Stimulated activated memory B cell treated with anti-CD40 and anti-IgM and Interleukin-4, amounts not matched to agents 10 μg/mL and 1 μg/mL and 100 μg/mL, for 72 hours (primary cell): ENCODE results near the gene RASL10A.

Experiments used
- ATAC-seq: fragments of 150-1000 bp; cut with Tn5 transposase; 2 replicates; pipeline ENCODE4 v1.10.0; 2021
- H3K27ac Mint-ChIP-seq: one replicate; pipeline ENCODE4 v1.8.0; 2022; ENCODE audit warnings: mild to moderate bottlenecking, mixed read lengths
- H3K27me3 Mint-ChIP-seq: one replicate; pipeline ENCODE4 v1.8.0; 2022; ENCODE audit warnings: mixed read lengths
- H3K36me3 Mint-ChIP-seq: one replicate; pipeline ENCODE4 v1.8.0; 2022; ENCODE audit warnings: mixed read lengths
- H3K4me1 Mint-ChIP-seq: one replicate; pipeline ENCODE4 v1.8.0; 2022; ENCODE audit warnings: mixed read lengths
- H3K4me3 Mint-ChIP-seq: one replicate; pipeline ENCODE4 v1.8.0; 2022; ENCODE audit warnings: mild to moderate bottlenecking, moderate library complexity, mixed read lengths
- H3K9me3 Mint-ChIP-seq: one replicate; pipeline ENCODE4 v1.8.0; 2022; ENCODE audit warnings: mixed read lengths

RASL10A gene

GRCh38 chr22:29284196-29284595, 31.3 kb downstream of the RASL10A start:
- Mint-ChIP-seq H3K4me3 (no peak overlapping the region), H3K9me3 (no peaks in the 10 kb centered on the region), H3K4me1 (peaks cover 18% of the 10 kb centered on the region), H3K27ac (no peak overlapping the region), H3K36me3 (peaks cover 90% of the 10 kb centered on the region), H3K27me3 (no peaks in the 10 kb centered on the region)
- ATAC-seq: no peak

DNA sequence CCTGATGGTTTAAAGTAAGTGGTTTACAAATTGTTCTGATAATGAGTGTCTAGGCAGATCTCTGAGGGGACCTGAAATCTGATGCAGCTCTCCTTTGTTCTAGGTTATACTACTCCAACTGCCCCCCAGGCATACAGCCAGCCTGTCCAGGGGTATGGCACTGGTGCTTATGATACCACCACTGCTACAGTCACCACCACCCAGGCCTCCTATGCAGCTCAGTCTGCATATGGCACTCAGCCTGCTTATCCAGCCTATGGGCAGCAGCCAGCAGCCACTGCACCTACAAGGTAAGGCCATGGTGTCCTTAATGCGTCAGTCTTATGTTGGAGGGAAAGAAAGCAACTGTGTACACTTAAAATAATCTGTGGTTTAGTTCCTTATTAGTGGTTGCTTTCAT, 37.6 kb downstream of the RASL10A start:
- Mint-ChIP-seq H3K4me1 (peaks cover 31% of the 10 kb centered on the region), H3K4me3 (no peak overlapping the region), H3K36me3 (peaks cover 89% of the 10 kb centered on the region), H3K27ac (no peak overlapping the region), H3K27me3 (no peaks in the 10 kb centered on the region), H3K9me3 (no peaks in the 10 kb centered on the region)
- ATAC-seq: no peak

DNA sequence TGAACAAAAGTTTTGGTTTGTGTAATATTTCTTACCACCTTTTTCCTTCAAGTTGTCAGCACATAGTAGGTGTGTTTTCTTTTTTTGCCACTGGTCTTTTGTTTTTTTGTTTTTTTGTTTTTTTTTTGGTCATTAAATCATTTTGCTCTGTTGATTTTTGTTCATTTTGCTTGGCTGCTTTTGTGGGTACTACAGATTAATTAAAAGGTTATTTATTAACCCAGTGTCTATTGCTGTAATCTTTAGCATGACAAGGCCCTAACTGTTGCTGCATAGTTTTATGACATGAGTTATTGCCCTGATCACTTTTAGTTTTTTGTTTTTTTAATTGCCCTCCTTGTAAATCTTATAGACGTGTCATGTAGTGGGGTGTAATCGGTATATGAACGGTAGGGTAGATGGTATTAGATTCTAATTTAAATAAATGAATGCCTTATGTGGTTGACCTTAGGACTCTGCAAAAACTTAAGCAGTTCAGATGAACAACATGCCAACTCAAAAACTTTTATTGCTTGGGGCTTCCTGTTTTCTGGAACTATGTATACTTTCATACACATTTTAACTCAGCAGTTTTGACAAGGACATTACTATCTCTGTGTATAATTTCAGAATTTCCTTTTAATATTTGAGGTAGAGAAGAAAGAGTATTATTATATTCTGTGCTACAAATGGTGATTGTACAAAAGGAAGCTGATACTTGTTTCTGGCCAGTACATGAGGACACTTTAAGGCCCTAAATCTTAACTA, 39.5 kb downstream of the RASL10A start:
- Mint-ChIP-seq H3K36me3 (peaks cover 79% of the 10 kb centered on the region), H3K27me3 (no peaks in the 10 kb centered on the region), H3K9me3 (no peaks in the 10 kb centered on the region), H3K27ac (peak overlapping the region; percentile 27), H3K4me3 (no peak overlapping the region), H3K4me1 (peaks cover 45% of the 10 kb centered on the region)
- ATAC-seq: no peak

DNA sequence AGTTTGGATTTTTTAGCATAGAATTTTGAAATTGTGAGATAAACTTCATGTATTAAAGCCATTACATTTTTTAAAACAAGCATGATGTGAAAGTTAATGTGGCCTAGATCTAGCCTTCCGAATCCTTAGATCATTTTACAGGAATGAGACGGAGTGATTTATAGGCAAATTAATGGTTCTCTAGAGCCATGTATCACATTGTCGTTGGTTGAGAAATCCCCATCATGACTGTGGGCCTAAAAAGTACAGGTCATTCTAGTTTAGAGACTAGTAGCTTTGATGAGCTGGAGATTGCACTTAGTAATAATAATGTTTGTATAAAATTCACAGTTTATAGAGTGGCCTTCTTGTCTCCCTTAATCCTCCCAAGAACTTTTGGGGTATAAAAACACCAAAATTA, 40.3 kb downstream of the RASL10A start:
- Mint-ChIP-seq H3K4me3 (no peak overlapping the region), H3K9me3 (no peaks in the 10 kb centered on the region), H3K27me3 (no peaks in the 10 kb centered on the region), H3K36me3 (peaks cover 77% of the 10 kb centered on the region), H3K4me1 (peaks cover 54% of the 10 kb centered on the region), H3K27ac (no peak overlapping the region)
- ATAC-seq: no peak

DNA sequence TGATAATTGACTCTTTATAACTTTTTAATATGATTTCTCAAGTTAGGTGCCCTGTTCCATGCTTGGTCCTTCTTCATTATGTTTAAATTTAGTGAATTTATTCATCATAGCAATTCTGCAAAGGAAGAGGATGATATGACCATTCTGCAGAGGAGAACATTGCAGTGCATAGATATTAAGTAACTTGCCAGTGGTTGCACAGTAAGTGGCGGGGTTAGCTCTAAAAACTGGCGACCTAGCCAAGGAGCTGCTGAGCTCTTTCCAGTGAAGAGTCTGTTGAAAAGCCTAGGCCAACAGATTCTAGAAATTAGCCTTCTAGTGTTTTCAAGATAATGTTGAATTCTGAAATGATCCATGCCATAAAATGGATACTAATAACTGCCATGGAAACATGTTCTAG, 42.9 kb downstream of the RASL10A start:
- Mint-ChIP-seq H3K27me3 (no peaks in the 10 kb centered on the region), H3K4me3 (no peak overlapping the region), H3K36me3 (peaks cover 65% of the 10 kb centered on the region), H3K4me1 (peaks cover 61% of the 10 kb centered on the region), H3K9me3 (no peaks in the 10 kb centered on the region), H3K27ac (no peak overlapping the region)
- ATAC-seq: no peak

DNA sequence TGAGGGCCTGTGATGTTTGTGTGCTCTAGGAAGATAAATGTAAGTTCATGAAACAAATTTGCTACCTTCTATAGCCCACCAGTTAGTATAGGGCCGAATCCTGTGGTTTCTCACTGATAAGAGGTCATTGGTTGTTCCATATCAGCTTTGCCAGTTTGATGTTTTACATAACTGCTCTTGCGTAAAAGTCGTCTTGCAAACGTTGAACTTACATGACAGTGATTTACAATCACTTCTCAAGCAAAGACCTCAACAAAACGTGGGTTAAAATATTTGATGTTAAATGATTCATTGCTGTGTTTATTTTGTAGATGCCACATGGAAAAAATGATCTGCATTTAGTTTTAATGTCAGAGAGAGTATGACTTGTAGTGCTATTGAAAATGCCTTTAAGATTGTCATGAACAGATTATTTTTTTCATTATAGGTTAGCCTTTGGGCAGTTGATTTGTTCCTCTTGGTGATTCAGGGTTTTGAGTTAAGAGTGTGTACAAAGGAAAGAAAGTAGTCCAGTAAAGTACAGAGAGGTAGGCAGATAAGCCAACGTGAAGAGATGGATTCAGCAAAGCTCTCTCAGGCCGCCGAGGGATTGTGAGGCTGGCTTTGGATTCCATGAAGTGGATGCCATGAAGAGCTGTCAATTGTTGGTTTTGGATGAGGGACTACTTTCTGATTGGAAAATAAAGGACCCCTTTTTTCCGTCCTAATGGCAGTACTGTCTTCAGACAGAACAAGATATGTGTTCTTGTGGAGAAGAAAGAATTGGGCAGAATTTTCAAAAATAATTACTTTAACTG, 44.8 kb downstream of the RASL10A start:
- peak overlapping the region; percentile 84 for H3K4me3 Mint-ChIP-seq
- H3K9me3 Mint-ChIP-seq: no peaks in the 10 kb centered on the region
- H3K27ac Mint-ChIP-seq: peak overlapping the region; percentile 53
- peaks cover 52% of the 10 kb centered on the region for H3K36me3 Mint-ChIP-seq
- H3K4me1 Mint-ChIP-seq: peaks cover 71% of the 10 kb centered on the region
- no peaks in the 10 kb centered on the region for H3K27me3 Mint-ChIP-seq
- ATAC-seq: no peak

DNA sequence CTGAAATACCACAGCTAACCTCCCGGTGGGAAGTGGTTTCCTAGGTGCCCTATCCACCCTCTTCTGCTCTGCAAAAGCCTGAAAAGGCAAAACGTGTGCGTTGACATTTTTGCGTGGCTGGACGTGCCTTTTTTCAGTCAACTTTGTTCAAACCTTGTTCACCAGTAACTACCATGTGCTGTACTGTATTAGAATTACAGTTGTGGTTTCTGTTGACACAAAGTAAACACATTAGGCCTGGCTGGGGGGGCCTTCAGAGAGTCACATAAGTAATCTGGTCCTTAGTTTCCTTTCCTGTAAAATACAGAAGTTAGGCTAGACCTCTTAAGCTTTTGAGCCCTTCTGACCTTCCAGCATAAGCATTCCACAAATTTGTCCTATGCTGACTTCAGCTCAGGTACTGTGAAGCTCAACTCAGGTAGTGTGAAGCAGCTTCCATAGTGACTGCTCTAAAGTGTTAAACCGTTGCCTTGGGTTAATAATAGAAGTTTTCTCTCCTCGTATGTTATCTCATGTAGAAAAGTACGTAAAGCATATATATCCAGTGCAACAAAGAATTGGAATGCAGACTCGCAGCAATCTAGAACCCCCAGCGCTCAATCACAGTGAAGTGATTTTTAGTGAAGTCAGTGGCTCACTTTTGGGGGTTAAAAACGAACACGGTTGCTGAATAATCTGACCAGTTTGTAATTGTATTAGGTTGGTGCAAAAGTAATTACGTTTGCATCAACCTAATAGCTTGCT, 45.6 kb downstream of the RASL10A start:
- Mint-ChIP-seq H3K36me3 (peaks cover 48% of the 10 kb centered on the region), H3K4me3 (peak overlapping the region; percentile 84), H3K9me3 (no peaks in the 10 kb centered on the region), H3K27me3 (no peaks in the 10 kb centered on the region), H3K27ac (peak overlapping the region; percentile 98), H3K4me1 (peaks cover 67% of the 10 kb centered on the region)
- no peak for ATAC-seq

DNA sequence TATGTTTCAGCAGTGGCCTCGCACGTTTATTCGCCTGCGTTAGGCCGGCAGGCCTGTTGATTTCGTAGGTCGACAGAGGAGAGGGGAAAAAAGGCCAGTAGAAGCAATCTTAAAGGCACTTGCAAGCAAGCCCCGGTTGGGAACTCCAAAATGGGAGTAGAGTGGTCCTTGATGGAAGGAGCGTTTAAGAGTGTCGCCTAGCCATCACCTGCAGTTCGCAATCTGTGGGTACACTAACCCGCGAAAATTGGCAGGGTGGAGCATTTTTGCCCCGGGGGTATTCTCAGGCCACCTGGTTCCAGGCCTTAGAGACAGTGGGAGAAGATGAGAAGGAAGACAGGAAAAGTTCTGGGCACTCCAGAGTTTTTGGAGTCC, 46.3 kb downstream of the RASL10A start:
- H3K4me1 Mint-ChIP-seq: peaks cover 62% of the 10 kb centered on the region
- no peaks in the 10 kb centered on the region for H3K9me3 Mint-ChIP-seq
- H3K4me3 Mint-ChIP-seq: peak overlapping the region; percentile 84
- peaks cover 41% of the 10 kb centered on the region for H3K36me3 Mint-ChIP-seq
- ATAC-seq: no peak
- no peaks in the 10 kb centered on the region for H3K27me3 Mint-ChIP-seq
- H3K27ac Mint-ChIP-seq: peak overlapping the region; percentile 98

- no peaks in the 10 kb centered on the region for H3K9me3 Mint-ChIP-seq
- H3K36me3 Mint-ChIP-seq: peaks cover 36% of the 10 kb centered on the region
- H3K4me3 Mint-ChIP-seq: peak overlapping the region; percentile 84
- H3K4me1 Mint-ChIP-seq: peaks cover 61% of the 10 kb centered on the region
- peak; percentile 63 for ATAC-seq
- no peaks in the 10 kb centered on the region for H3K27me3 Mint-ChIP-seq
- peak overlapping the region; percentile 98 for H3K27ac Mint-ChIP-seq
Measured at GRCh38 chr22:29268511-29269229, 46.8 kb downstream of the RASL10A start.

DNA sequence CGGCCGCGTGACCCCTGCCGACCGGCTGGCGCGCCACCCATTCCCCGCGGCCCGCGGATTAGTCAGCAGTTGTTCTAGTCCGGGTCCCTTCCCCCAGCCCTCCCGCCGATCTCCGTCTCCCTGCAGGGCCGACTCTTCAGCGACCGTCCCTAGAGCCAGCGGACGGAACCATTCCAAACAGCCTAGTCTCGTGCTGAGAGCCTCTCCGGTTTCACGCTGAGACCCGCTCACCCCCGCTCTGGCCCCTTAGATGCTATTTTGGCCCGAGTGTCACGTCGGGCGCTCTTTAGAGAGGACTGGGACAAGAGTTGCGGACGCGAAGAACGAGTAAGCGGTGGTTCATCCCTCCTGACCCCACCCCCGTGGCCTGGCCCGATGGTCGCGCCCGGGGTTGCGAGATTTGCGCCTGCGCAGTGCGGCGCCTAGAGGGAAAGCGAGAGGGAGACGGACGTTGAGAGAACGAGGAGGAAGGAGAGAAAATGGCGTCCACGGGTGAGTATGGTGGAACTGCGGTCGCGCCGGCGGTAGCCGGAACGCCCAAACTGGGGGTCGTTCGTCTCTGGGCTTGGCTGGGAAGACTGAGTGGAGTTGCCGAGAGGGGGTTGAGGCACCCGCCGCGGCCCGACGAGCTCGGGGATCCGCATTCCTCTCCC, 47.5 kb downstream of the RASL10A start, which contains the start of the genes EWSR1 and RHBDD3:
Gene EWSR1, plus strand, starts transcription at position 411 of the 653 bp plus-strand sequence. Its CDS starts 69 bp downstream, at position 480.
Gene RHBDD3, minus strand, starts transcription at position 124 of the 653 bp plus-strand sequence. CDS start 2,355 bp downstream, outside the sequence.
- Mint-ChIP-seq H3K36me3 (peaks cover 29% of the 10 kb centered on the region), H3K27me3 (no peaks in the 10 kb centered on the region), H3K27ac (peak within 1 kb of the TSS; percentile 98), H3K4me1 (peaks cover 54% of the 10 kb centered on the region), H3K4me3 (peak within 1 kb of the TSS; percentile 84), H3K9me3 (no peaks in the 10 kb centered on the region)
- ATAC-seq: peak; percentile 97

DNA sequence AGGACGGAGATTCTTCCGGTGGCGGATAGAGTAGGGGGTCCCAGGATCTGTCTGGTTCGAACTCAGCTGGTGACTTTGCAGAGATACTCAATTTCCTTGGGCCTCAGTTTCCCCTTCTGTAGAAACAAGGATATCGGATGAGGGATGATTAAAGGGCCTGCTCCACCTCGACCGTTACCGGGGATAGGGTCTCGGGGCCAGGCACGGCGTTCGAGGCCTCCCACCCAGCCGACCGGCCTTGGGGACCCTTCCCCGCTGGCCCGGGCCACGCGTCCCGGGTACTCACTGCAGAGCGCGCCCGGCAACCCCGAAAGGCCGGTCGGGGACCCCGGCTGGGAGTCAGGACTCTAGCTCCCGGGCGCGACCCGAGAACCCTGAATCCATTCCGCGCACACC, 48.0 kb downstream of the RASL10A start:
- Mint-ChIP-seq H3K27me3 (no peaks in the 10 kb centered on the region), H3K4me3 (peak overlapping the region; percentile 84), H3K9me3 (no peaks in the 10 kb centered on the region), H3K36me3 (peaks cover 29% of the 10 kb centered on the region), H3K27ac (peak overlapping the region; percentile 98), H3K4me1 (peaks cover 52% of the 10 kb centered on the region)
- ATAC-seq: peak; percentile 70

DNA sequence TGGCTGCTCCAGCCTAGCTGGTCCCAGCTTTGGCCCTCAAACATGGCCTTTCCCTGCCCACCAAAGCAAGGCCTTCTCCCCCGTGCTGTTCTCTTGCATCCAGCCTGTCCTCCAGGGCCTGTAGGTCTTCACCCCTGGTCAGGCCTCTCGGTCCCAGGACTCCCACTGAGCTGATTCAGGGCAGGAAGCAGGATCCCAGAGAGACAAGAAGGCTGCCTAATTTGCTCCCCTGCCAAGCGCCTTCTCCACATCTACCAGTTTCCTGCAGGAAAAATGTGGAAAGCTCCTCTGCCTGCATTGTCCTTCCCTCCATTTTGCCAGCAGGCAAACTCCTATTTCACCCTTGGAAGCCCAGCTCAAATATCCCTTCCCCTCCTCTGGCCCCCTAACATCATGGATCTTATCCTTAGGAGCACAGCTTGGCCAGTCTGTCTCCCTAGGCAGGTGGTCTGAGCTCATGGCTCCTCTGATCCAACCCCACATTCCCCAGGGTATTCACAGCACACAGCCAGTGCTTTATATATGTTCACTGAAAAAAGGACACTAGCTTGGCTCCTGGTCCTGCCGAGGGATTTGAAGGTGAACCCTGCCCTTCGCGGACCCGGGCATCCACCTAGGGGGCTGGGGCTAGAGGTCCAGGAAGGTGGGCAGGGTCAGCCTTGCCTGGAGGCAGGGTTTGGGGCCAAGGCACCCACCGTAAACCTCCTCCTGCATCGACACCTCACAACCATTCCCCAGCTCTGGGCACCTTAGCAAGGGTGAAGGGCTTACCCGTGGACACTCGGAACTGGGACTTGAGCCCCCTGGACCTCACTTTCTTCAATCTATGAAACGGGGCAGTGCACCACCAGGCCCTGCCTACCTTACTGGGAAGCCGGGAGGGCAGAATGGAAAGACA, 48.7 kb downstream of the RASL10A start:
- H3K36me3 Mint-ChIP-seq: peaks cover 23% of the 10 kb centered on the region
- peak overlapping the region; percentile 84 for H3K4me3 Mint-ChIP-seq
- no peak for ATAC-seq
- peaks cover 46% of the 10 kb centered on the region for H3K4me1 Mint-ChIP-seq
- H3K27ac Mint-ChIP-seq: peak overlapping the region; percentile 98
- H3K9me3 Mint-ChIP-seq: no peaks in the 10 kb centered on the region
- no peaks in the 10 kb centered on the region for H3K27me3 Mint-ChIP-seq

DNA sequence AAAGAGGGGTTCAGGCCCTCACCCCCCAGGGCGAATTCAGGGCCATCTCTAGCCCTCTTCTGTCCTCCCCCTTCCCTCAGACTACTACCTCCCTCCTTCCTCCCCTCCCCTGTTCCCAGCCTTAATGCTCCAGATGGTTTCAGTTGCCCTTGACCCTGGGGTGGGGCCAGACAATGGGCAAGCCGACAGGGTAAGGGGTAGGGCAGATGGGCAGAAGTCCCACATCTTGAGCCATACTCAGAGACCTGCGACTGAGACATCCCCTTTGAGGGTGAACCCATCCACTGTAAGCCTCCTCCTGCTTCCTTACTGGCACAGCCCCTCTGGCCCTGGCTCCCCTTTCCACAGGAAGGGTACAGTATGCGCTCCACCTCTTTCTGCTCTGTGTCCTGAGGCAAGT, 49.6 kb downstream of the RASL10A start:
- Mint-ChIP-seq H3K27ac (peak overlapping the region; percentile 98), H3K9me3 (no peaks in the 10 kb centered on the region), H3K36me3 (peaks cover 18% of the 10 kb centered on the region), H3K4me3 (no peak overlapping the region), H3K27me3 (no peaks in the 10 kb centered on the region), H3K4me1 (peaks cover 38% of the 10 kb centered on the region)
- ATAC-seq: no peak
